ENCODE measurements around the gene UBE2B. TPM values are rescaled to one million over a fixed set of nuclear protein-coding genes. Genes with fewer than 3 reads are reported as not detected.

The UBE2B gene
- total and polyA plus RNA-seq, 10 of the 15 experiments (the other 5 are each of a cell fraction or from before 2014, with no cell fraction given) = 10.8 to 179 (median 61.3) TPM

DNA sequence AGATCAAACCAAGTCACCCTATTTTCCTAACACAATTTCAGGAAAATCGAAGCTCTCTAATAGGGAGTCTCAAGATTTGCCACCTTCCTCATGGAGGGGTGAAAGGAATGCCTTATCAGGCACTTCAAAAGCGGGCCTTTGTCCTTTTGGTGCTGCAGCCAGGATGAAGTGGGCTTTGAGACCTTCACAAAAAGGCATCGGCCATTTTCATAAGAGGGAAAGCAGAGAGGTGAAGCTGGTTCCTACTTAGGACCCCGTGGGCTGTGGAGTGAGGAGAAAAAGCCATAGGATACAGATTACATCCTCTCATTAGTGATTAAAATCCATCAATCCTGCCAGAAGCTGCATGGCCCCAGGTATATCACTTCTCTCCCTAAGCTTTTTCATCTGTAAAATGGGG is 39.5 kb downstream of the UBE2B start:
- DNase-seq (ENCODE audit: low read depth, low spot score) (no peak), ATAC-seq (no peak), FAIRE-seq (no peak)
- TF ChIP-seq MTA2 (IDR thresholded peaks at IDR 0.05; ENCODE audit: low read depth) (no peak), YY1 (IDR thresholded peaks at IDR 0.05; ENCODE audit: low read depth, low read length) (peak; percentile 13; the same call in 1 of the 2 replicates)
- ChIA-PET CTCF (interaction anchor here (0.8 to 4.0 kb wide), 27 partner anchors 10 to 238 kb away, joined by 3 to 21 read pairs (median 7); partner anchors contain the start of genes SEC24A and UBE2B), SMC1A (ENCODE audit: uncharacterized antibody, unreplicated experiment) (interaction anchor here (0.9 to 3.9 kb wide), 28 partner anchors 10 to 176 kb away, joined by 3 to 29 read pairs (median 6); partner anchors contain the start of gene UBE2B), RAD21 (ENCODE audit: unreplicated experiment) (interaction anchor here (1.0 to 3.8 kb wide), 18 partner anchors 17 to 186 kb away, joined by 3 to 24 read pairs (median 6); partner anchors contain the start of genes JADE2 and PPP2CA), POLR2A (interaction anchor here (0.7 to 2.7 kb wide), 11 partner anchors 10 to 144 kb away, joined by 3 to 12 read pairs (median 5); partner anchors contain the start of genes CDKL3 and UBE2B)
- no peaks in the 10 kb centered on the region for H3K27me3 ChIP-seq (replicated peaks in 1 of 2; ENCODE audit: control insufficient read depth in 2 of 2, insufficient read depth in 2 of 2, low read length in 1 of 2)
- H3K79me2 ChIP-seq (ENCODE audit: control insufficient read depth, insufficient read depth, low read length) = peaks cover 29% of the 10 kb centered on the region
- H3K4me1 ChIP-seq (ENCODE audit: control insufficient read depth, insufficient read depth, low read length) = peaks cover 4% of the 10 kb centered on the region; the same call in 1 of the 2 replicates
- H3K27ac ChIP-seq (ENCODE audit: control insufficient read depth, insufficient read depth) = peak overlapping the region; percentile 47
- intact Hi-C loops (cut with micrococcal nuclease; ENCODE audit: unreplicated experiment) = loop anchor here (1.0 to 10.0 kb wide), 2 partner anchors 106 to 115 kb away; no protein-coding TSS in a partner anchor
- WGBS (ENCODE audit: insufficient coverage, insufficient replicate concordance, low lambda C conversion rate, missing lambda C conversion rate) = 61% methylated on average over 4 of the region's 4 CpGs
- H3K4me3 ChIP-seq = peak overlapping the region; percentile 85
- no peaks in the 10 kb centered on the region for H3K9me3 ChIP-seq (replicated peaks; ENCODE audit: control insufficient read depth, insufficient read depth, low read length)
- H3K36me3 ChIP-seq (ENCODE audit: control insufficient read depth in 2 of 2, insufficient read depth in 2 of 2, low read length in 1 of 2) = peaks cover 0 to 5% of the 10 kb centered on the region in 2 experiments; a peak in 2 of 4 replicates
- H4K20me1 ChIP-seq (ENCODE audit: control insufficient read depth, insufficient read depth) = no peaks in the 10 kb centered on the region
- H3K4me2 ChIP-seq (ENCODE audit: control insufficient read depth, insufficient read depth) = peak overlapping the region; percentile 92
- peak overlapping the region; percentile 76 for H3K9ac ChIP-seq (ENCODE audit: control insufficient read depth, insufficient read depth, low read length)
- BruUV-seq (replicated peaks) = no TSS peak
- no peak overlapping the region for H2AFZ ChIP-seq (ENCODE audit: control insufficient read depth, low read depth, low read length)
- in situ Hi-C loops (cut with MboI) = loop anchor here (5.0 kb wide), 1 partner anchor 166 kb away; no protein-coding TSS in a partner anchor

DNA sequence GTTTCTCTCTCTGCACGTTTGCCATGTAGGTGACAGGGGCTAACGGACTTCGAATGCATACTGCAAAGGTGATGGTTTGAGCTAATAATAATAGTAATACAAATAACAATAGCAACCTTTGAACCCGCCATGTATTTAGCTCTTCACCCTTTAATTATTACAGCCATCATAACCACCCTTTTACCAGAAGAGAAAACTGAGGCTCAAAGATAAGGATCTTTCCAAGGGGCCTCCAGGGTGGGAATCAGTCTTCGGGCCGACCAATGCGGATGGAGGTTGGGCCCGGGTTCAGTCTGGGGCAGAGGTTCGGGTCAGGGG is 39.8 kb downstream of the UBE2B start:
- Histone ChIP-seq H3K27me3 (replicated peaks in 1 of 2; ENCODE audit: control insufficient read depth in 2 of 2, insufficient read depth in 2 of 2, low read length in 1 of 2) (no peaks in the 10 kb centered on the region), H3K36me3 (ENCODE audit: control insufficient read depth in 2 of 2, insufficient read depth in 2 of 2, low read length in 1 of 2) (peaks cover 0 to 5% of the 10 kb centered on the region in 2 experiments; a peak in 2 of 4 replicates), H3K4me2 (ENCODE audit: control insufficient read depth, insufficient read depth) (peak overlapping the region; percentile 92), H4K20me1 (ENCODE audit: control insufficient read depth, insufficient read depth) (no peaks in the 10 kb centered on the region), H3K79me2 (ENCODE audit: control insufficient read depth, insufficient read depth, low read length) (peaks cover 29% of the 10 kb centered on the region), H3K9me3 (replicated peaks; ENCODE audit: control insufficient read depth, insufficient read depth, low read length) (no peaks in the 10 kb centered on the region), H3K4me3 (peak overlapping the region; percentile 85), H3K9ac (ENCODE audit: control insufficient read depth, insufficient read depth, low read length) (peak overlapping the region; percentile 76), H3K4me1 (ENCODE audit: control insufficient read depth, insufficient read depth, low read length) (peaks cover 4% of the 10 kb centered on the region; the same call in 1 of the 2 replicates), H2AFZ (ENCODE audit: control insufficient read depth, low read depth, low read length) (peak overlapping the region; percentile 98; the same call in 1 of the 2 replicates), H3K27ac (ENCODE audit: control insufficient read depth, insufficient read depth) (peak overlapping the region; percentile 47)
- intact Hi-C loops (cut with micrococcal nuclease; ENCODE audit: unreplicated experiment) (loop anchor here (1.0 to 10.0 kb wide), 2 partner anchors 106 to 115 kb away; no protein-coding TSS in a partner anchor), in situ Hi-C loops (cut with MboI) (loop anchor here (5.0 kb wide), 1 partner anchor 166 kb away; no protein-coding TSS in a partner anchor)
- WGBS (ENCODE audit: insufficient coverage, insufficient replicate concordance, low lambda C conversion rate, missing lambda C conversion rate) = under 1% methylated on average over 9 of the region's 9 CpGs
- BruUV-seq (replicated peaks) = TSS peak; percentile 89
- ChIA-PET CTCF (interaction anchor here (0.7 to 4.0 kb wide), 29 partner anchors 10 to 238 kb away, joined by 3 to 21 read pairs (median 5); partner anchors contain the start of genes SEC24A and UBE2B), SMC1A (ENCODE audit: uncharacterized antibody, unreplicated experiment) (interaction anchor here (0.9 to 3.9 kb wide), 29 partner anchors 9 to 176 kb away, joined by 3 to 29 read pairs (median 5); partner anchors contain the start of gene UBE2B), POLR2A (interaction anchor here (0.6 to 2.7 kb wide), 16 partner anchors 11 to 185 kb away, joined by 3 to 12 read pairs (median 4); partner anchors contain the start of genes CDKL3, PPP2CA and UBE2B), RAD21 (ENCODE audit: unreplicated experiment) (interaction anchor here (0.6 to 3.8 kb wide), 23 partner anchors 17 to 227 kb away, joined by 3 to 24 read pairs (median 5); partner anchors contain the start of genes JADE2 and PPP2CA)
- TF ChIP-seq SUPT20H (IDR thresholded peaks at IDR 0.05; ENCODE audit: borderline replicate concordance, control insufficient read depth, low read depth, low read length) (no peak), ZBED1 (IDR thresholded peaks at IDR 0.05; ENCODE audit: borderline replicate concordance) (0 out of 2 replicates have a peak, but pooled peaks have one; percentile 31), RAD51 (IDR thresholded peaks at IDR 0.05) (0 out of 2 replicates have a peak, but pooled peaks have one; percentile 15)
- ATAC-seq (no peak), FAIRE-seq (no peak), DNase-seq (ENCODE audit: low read depth, low spot score) (no peak)

Data from GM12878 (cell line).